ENCODE results near the gene GRIA1.

Gene GRIA1

GRCh38 chr5:153704110-153704509 is 213.6 kb downstream of the GRIA1 start:
- no peak overlapping the region for H3K4me3 ChIP-seq
- H3K27me3 ChIP-seq = no peaks in the 10 kb centered on the region
- intact Hi-C loops (cut with DNase I; ENCODE audit: low total_unique reads) = no loop called here
- DNase-seq = no peak
- H3K36me3 ChIP-seq = no peaks in the 10 kb centered on the region
- H3K9me3 ChIP-seq = no peaks in the 10 kb centered on the region
- no peak overlapping the region for H3K27ac ChIP-seq
- TF ChIP-seq, protein P1, sequence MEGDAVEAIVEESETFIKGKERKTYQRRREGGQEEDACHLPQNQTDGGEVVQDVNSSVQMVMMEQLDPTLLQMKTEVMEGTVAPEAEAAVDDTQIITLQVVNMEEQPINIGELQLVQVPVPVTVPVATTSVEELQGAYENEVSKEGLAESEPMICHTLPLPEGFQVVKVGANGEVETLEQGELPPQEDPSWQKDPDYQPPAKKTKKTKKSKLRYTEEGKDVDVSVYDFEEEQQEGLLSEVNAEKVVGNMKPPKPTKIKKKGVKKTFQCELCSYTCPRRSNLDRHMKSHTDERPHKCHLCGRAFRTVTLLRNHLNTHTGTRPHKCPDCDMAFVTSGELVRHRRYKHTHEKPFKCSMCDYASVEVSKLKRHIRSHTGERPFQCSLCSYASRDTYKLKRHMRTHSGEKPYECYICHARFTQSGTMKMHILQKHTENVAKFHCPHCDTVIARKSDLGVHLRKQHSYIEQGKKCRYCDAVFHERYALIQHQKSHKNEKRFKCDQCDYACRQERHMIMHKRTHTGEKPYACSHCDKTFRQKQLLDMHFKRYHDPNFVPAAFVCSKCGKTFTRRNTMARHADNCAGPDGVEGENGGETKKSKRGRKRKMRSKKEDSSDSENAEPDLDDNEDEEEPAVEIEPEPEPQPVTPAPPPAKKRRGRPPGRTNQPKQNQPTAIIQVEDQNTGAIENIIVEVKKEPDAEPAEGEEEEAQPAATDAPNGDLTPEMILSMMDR (IDR thresholded peaks at IDR 0.05) = no peak
- H3K4me1 ChIP-seq = no peaks in the 10 kb centered on the region

GRCh38 chr5:153707626-153708025 is 217.2 kb downstream of the GRIA1 start:
- no peak overlapping the region for H3K27ac ChIP-seq
- H3K27me3 ChIP-seq = no peaks in the 10 kb centered on the region
- H3K9me3 ChIP-seq = no peaks in the 10 kb centered on the region
- no peak for DNase-seq
- TF ChIP-seq, protein P1 (IDR thresholded peaks at IDR 0.05) = no peak
- H3K36me3 ChIP-seq = no peaks in the 10 kb centered on the region
- no peak overlapping the region for H3K4me3 ChIP-seq
- H3K4me1 ChIP-seq = no peaks in the 10 kb centered on the region
- intact Hi-C loops (cut with DNase I; ENCODE audit: low total_unique reads) = no loop called here

DNA sequence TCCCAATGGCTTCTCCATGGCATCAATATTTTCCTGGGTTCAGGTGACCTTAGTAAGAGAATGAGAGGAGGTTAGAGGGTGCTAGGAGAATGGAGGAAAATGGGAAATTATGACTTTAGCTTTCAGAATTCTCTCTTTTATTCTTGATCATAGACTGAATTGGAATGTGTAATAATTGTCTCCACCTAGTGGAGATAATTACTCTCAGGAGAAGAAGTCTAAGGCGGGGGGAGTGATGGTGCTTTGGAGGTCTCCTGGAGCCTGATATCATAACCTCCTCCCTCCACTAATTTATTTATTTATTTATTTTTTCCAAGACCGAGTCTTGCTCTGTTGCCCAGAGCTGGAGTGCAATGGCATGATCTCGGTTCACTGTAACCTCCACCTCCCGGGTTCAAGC is 221.3 kb downstream of the GRIA1 start:
- DNase-seq = no peak
- intact Hi-C loops (cut with DNase I; ENCODE audit: low total_unique reads) = no loop called here
- no peaks in the 10 kb centered on the region for H3K36me3 ChIP-seq
- H3K4me1 ChIP-seq = no peaks in the 10 kb centered on the region
- no peak overlapping the region for H3K4me3 ChIP-seq
- no peak overlapping the region for H3K27ac ChIP-seq
- TF ChIP-seq, protein P1 (IDR thresholded peaks at IDR 0.05) = no peak
- H3K9me3 ChIP-seq = no peaks in the 10 kb centered on the region
- H3K27me3 ChIP-seq = no peaks in the 10 kb centered on the region

- no peak for DNase-seq
- TF ChIP-seq, protein P1 (IDR thresholded peaks at IDR 0.05) = no peak
- Histone ChIP-seq H3K27ac (no peak overlapping the region), H3K27me3 (no peaks in the 10 kb centered on the region), H3K36me3 (no peaks in the 10 kb centered on the region), H3K4me3 (no peak overlapping the region), H3K9me3 (no peaks in the 10 kb centered on the region), H3K4me1 (no peaks in the 10 kb centered on the region)
- intact Hi-C loops (cut with DNase I; ENCODE audit: low total_unique reads) = no loop called here
Observed at GRCh38 chr5:153712946-153713345, 222.5 kb downstream of the GRIA1 start.

- no peak overlapping the region for H3K27ac ChIP-seq
- intact Hi-C loops (cut with DNase I; ENCODE audit: low total_unique reads) = no loop called here
- H3K36me3 ChIP-seq = no peaks in the 10 kb centered on the region
- H3K4me3 ChIP-seq = no peak overlapping the region
- no peaks in the 10 kb centered on the region for H3K9me3 ChIP-seq
- TF ChIP-seq, protein P1 (IDR thresholded peaks at IDR 0.05) = no peak
- no peak for DNase-seq
- H3K27me3 ChIP-seq = no peaks in the 10 kb centered on the region
- H3K4me1 ChIP-seq = peaks cover 0 to 9% (median under 1%) of the 10 kb centered on the region in 4 donors
Observed at GRCh38 chr5:153713943-153714342, 223.5 kb downstream of the GRIA1 start.

GRCh38 chr5:153714798-153715197 is 224.3 kb downstream of the GRIA1 start:
- TF ChIP-seq, protein P1 (IDR thresholded peaks at IDR 0.05) = no peak
- H3K27ac ChIP-seq = no peak overlapping the region
- no peaks in the 10 kb centered on the region for H3K27me3 ChIP-seq
- H3K4me3 ChIP-seq = no peak overlapping the region
- intact Hi-C loops (cut with DNase I; ENCODE audit: low total_unique reads) = no loop called here
- H3K36me3 ChIP-seq = no peaks in the 10 kb centered on the region
- DNase-seq = no peak
- peaks cover 0 to 17% (median 3%) of the 10 kb centered on the region in 4 donors for H3K4me1 ChIP-seq
- H3K9me3 ChIP-seq = no peaks in the 10 kb centered on the region
